Skeletal muscle satellite cell (primary cell): Measurements from ENCODE around the gene HSPA9.

Experiments used
- H3K27me3 ChIP-seq: 2 replicates; pipeline ENCODE4 v1.7.0; 2013; ENCODE audit warnings: low read length; ENCODE audit not compliant: control insufficient read depth, insufficient read depth
- H3K36me3 ChIP-seq: 2 replicates; pipeline ENCODE4 v1.7.0; 2013; ENCODE audit warnings: mild to moderate bottlenecking, control low read depth, low read length; ENCODE audit not compliant: insufficient read depth
- H3K4me1 ChIP-seq: 2 replicates; pipeline ENCODE4 v1.7.0; 2013; ENCODE audit warnings: low read length; ENCODE audit not compliant: control insufficient read depth, insufficient read depth
- H3K4me2 ChIP-seq: 2 replicates; pipeline ENCODE4 v1.7.0; 2013; ENCODE audit warnings: mild to moderate bottlenecking, low read length
- H3K4me3 ChIP-seq: 2 replicates; pipeline ENCODE4 v1.7.0; 2013; ENCODE audit warnings: low read length
- H3K9ac ChIP-seq: 2 replicates; pipeline ENCODE4 v1.7.0; 2013; ENCODE audit warnings: mild to moderate bottlenecking, low read depth, low read length, moderate library complexity
- H3K9me3 ChIP-seq: replicated peaks from 2 replicates; pipeline ENCODE4 v1.7.0; 2013; ENCODE audit warnings: mild to moderate bottlenecking, control low read depth, low read length

Gene HSPA9

DNA sequence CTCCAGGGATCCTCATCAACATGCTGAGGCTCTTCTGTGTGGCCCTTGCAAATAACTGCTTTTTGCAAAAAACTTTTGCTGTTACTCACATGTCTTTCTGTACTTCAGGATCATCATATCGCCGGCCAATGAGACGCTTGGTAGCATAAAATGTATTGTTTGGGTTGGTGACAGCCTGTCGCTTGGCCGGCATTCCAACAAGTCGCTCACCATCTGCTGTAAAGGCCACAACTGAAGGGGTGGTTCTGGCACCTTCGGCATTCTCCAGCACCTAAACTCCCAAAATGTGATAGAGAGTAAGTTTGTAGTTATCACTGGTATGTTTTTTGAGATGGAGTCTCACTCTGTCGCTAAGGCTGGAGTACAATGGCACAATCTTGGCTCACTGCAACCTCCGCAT, 4.3 kb downstream of the HSPA9 start:
- Histone ChIP-seq H3K9me3 (no peaks in the 10 kb centered on the region), H3K9ac (no peak overlapping the region), H3K27me3 (no peaks in the 10 kb centered on the region), H3K36me3 (peaks cover 79% of the 10 kb centered on the region), H3K4me2 (no peak overlapping the region), H3K4me3 (no peak overlapping the region), H3K4me1 (peaks cover 8% of the 10 kb centered on the region)

DNA sequence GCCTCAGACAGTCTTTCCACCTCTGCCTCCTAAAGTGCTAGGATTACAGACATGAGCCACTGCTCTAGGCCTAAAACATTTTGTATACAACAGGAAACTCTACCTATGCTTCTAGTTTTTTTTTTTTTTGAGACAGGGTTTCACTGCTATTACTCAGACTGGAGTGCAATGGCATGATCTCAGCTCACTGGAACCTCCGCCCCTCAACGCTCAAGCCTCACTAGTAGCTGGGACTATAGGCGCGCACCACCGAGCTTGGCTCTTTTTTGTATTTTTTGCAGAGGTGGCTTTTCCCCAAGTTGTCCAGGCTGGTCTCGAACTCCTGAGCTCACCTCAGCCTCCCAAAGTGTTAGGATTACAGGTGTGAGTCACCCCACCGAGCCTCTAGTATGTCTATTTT, 5.4 kb downstream of the HSPA9 start:
- H3K4me1 ChIP-seq: peaks cover 7% of the 10 kb centered on the region
- H3K27me3 ChIP-seq: no peaks in the 10 kb centered on the region
- no peaks in the 10 kb centered on the region for H3K9me3 ChIP-seq
- no peak overlapping the region for H3K4me3 ChIP-seq
- no peak overlapping the region for H3K9ac ChIP-seq
- H3K36me3 ChIP-seq: peaks cover 90% of the 10 kb centered on the region
- H3K4me2 ChIP-seq: no peak overlapping the region

DNA sequence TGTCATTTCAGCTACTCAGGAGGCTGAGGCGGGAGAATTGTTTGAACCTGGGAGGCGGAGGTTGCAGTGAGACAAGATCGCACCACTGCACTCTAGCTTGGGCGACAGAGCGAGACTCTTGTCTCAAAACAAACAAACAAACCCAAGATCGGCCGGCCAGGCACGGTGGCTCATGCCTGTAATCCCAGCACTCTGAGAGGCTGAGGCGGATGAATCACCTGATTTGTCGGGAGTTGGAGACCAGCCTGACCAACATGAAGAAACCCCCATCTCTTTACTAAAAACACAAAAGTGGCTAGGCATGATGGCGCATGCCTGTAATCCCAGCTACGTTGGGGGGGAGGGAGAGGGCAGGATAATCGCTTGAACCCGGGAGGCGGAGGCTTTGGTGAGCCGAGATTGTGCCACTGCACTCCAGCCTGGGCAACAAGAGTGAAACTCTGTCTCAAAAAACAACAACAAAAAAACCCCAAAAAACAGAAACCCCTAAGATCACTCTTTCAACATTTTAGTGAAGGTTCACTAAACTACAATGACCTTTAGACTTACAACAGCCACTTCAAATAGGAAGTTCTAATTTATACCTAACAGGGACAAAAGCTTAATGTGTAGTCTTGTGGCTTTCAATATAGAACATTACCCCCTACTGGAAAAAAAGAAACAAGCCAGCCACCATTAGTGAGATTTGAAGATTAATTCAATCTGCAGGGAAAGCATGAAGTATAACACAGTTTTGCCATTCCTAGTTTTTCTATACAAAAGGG, 7.0 kb downstream of the HSPA9 start:
- H3K27me3 ChIP-seq: no peaks in the 10 kb centered on the region
- H3K4me1 ChIP-seq: peaks cover 2% of the 10 kb centered on the region
- H3K9me3 ChIP-seq: no peaks in the 10 kb centered on the region
- no peak overlapping the region for H3K4me2 ChIP-seq
- peaks cover 99% of the 10 kb centered on the region for H3K36me3 ChIP-seq
- no peak overlapping the region for H3K9ac ChIP-seq
- H3K4me3 ChIP-seq: no peak overlapping the region

DNA sequence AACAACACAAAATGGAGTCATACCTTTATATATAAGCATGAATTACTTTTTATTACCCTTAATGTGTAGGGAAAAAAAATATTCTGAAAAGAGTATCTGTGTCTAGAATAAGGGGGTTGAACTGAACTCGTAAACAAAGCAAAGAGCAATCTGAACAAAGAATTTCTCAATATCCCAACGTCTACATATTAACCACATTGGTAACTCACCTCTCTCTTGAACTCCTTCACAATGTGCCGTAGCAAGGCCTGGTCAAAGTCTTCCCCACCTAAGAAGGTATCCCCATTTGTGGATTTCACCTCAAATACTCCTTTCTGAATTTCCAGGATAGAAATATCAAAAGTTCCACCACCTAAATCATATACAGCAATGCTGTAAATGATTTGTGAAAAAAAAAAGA, 8.4 kb downstream of the HSPA9 start:
- Histone ChIP-seq H3K4me1 (no peaks in the 10 kb centered on the region), H3K9me3 (no peaks in the 10 kb centered on the region), H3K27me3 (no peaks in the 10 kb centered on the region), H3K4me3 (no peak overlapping the region), H3K9ac (no peak overlapping the region), H3K36me3 (peaks cover 93% of the 10 kb centered on the region), H3K4me2 (no peak overlapping the region)

DNA sequence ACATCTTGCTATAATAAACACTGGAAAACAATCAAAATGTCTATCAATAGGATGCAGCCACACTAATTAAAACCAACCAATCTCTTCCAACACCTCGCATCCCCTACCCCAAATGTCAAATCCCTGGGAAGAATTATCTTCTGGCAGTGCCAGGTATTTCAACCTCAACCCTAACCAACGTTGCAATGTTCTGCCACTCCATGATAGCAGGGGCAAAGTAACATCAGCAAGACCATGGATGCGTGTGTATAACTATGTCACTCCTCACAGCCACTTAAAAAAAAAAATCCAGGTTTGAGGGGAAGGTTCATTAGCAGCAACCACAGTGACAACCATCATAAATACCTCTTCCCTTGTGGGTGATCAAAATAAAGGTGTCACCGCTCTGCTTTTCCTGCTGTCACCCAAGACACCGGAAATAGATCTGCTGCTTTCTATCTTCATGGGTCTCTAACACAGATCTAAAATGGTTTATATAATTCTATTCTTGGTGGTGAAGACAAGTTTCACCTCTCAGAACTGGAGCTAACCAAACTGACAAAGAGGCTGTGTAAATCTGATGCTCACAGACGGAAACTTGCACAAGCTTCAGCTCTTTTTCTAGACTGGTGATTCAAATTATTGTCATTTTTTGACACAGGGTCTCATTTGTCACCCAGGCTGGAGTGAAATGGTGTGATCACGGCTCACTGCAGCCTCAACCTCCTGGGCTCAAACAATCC, 9.9 kb downstream of the HSPA9 start:
- Histone ChIP-seq H3K4me3 (no peak overlapping the region), H3K4me2 (no peak overlapping the region), H3K36me3 (peaks cover 92% of the 10 kb centered on the region)

DNA sequence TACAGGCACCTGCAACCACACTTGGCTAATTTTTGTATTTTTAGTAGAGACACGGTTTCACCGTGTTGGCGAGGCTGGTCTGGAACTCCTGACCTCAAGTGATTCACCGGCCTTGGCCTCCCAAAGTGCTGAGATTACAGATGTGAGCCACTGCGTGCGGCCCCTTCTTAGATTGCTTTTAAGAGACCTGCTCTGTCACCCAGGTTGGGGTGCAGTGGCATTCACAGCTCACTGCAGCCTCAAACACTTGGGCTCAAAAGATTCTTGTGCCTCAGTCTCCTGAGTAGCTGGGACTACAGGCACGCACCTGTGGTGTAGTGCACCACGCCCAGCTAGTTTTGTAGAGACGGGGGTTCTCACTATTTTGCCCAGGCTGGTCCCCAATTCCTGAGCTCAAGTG, 11.0 kb downstream of the HSPA9 start:
- no peak overlapping the region for H3K9ac ChIP-seq
- H3K4me1 ChIP-seq: no peaks in the 10 kb centered on the region
- peaks cover 92% of the 10 kb centered on the region for H3K36me3 ChIP-seq
- H3K27me3 ChIP-seq: no peaks in the 10 kb centered on the region
- H3K9me3 ChIP-seq: no peaks in the 10 kb centered on the region
- no peak overlapping the region for H3K4me2 ChIP-seq
- no peak overlapping the region for H3K4me3 ChIP-seq

More for the DNA sequence above, 9.9 kb downstream of the HSPA9 start:
- H3K4me1 ChIP-seq: no peaks in the 10 kb centered on the region
- no peak overlapping the region for H3K9ac ChIP-seq
- no peaks in the 10 kb centered on the region for H3K27me3 ChIP-seq
- no peaks in the 10 kb centered on the region for H3K9me3 ChIP-seq

DNA sequence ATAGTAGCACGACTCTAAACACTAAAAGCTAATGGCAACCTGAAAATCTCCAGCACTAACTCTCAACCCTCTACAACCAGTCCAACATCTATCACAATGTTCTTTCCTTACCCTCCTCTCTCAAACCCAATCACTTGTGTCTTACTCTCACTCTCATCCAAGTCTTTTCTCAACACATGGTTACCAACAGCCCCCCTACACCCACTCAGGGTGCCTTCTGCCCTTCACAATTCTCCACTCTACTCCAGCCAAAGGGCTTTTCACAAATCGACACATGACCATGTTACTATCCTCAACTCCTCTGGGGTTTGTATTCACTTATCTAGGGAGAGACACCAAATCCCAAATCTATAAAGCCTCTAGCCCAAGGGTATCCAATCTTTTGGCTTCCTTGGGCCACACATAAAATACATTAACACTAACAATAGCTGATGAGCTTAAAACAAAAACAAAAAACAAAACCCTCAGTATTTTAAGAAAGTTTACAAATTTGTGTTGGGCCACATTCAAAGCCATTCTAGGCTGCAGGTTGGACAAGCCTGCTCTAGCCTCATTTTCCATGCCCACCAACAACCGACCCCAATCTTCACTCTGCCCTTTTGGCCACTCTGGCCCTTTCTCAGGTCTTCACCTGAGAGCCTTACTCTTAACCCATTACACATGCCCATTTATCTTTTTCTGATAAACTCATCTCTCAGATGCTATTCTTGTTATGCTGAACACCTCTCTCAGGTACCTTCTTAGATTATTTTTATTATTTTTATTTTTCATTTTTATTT, 11.7 kb downstream of the HSPA9 start:
- H3K9ac ChIP-seq: no peak overlapping the region
- H3K4me1 ChIP-seq: no peaks in the 10 kb centered on the region
- peaks cover 92% of the 10 kb centered on the region for H3K36me3 ChIP-seq
- H3K4me2 ChIP-seq: no peak overlapping the region
- no peaks in the 10 kb centered on the region for H3K27me3 ChIP-seq
- H3K4me3 ChIP-seq: no peak overlapping the region
- H3K9me3 ChIP-seq: no peaks in the 10 kb centered on the region

DNA sequence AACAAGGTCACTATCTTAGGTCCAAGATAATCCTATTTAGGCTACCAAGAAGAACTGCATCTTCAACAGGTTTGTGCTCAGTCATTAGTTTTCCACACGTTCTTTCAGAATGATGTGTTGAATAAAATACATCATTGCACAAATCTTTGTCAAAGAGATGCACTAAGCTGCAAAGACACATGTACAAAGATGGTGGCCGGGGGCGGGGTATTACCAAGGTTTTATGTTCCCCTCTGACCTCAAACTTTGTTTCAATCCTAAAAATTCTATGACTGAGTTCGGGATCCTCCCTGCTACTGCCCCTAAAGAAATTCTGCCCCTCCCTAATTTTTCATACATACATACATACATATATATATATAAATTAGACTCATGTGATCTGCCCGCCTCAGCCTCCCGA, 14.2 kb downstream of the HSPA9 start:
- Histone ChIP-seq H3K4me3 (no peak overlapping the region), H3K36me3 (peaks cover 92% of the 10 kb centered on the region), H3K9ac (no peak overlapping the region), H3K4me2 (no peak overlapping the region), H3K9me3 (no peaks in the 10 kb centered on the region), H3K4me1 (no peaks in the 10 kb centered on the region), H3K27me3 (no peaks in the 10 kb centered on the region)

DNA sequence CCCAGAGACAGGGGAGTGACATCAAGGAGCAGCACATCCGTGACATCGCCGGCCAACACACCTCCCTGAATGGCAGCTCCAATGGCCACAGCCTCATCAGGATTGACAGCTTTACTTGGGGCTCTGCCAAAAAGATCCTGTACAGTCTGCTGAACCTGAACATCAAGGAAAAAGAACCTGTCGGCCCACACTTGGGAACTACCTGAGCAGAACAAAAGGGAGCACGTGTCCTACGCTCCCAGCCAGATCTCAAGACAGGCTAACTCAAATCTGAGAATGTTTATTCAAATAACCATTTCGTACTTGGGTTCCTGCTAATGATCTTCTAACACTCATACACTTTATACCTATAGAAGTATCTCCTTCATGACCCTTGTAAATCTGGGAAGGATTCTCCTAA, 15.3 kb downstream of the HSPA9 start:
- H3K9ac ChIP-seq: no peak overlapping the region
- H3K4me2 ChIP-seq: no peak overlapping the region
- H3K4me1 ChIP-seq: no peaks in the 10 kb centered on the region
- no peaks in the 10 kb centered on the region for H3K9me3 ChIP-seq
- peaks cover 91% of the 10 kb centered on the region for H3K36me3 ChIP-seq
- H3K27me3 ChIP-seq: no peaks in the 10 kb centered on the region
- no peak overlapping the region for H3K4me3 ChIP-seq

DNA sequence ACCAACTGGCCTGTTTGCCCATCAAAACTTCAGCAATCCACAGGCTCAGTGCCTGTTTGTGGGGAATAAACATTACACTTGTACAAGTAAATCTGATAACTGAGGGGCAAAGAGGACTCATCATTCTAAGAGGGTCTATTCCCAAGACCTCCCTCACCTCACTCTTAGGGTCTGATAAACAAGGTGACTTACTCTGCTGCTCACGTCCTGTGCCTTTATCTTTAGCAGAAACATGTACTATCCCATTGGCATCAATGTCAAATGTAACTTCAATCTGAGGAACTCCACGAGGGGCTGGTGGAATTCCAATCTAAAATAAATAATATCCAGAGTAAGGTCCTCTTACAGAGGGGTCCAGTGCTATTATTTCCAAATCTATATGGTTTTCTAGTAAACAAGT, 17.5 kb downstream of the HSPA9 start:
- H3K4me1 ChIP-seq: no peaks in the 10 kb centered on the region
- H3K9me3 ChIP-seq: no peaks in the 10 kb centered on the region
- H3K4me2 ChIP-seq: no peak overlapping the region
- H3K4me3 ChIP-seq: no peak overlapping the region
- no peaks in the 10 kb centered on the region for H3K27me3 ChIP-seq
- peaks cover 88% of the 10 kb centered on the region for H3K36me3 ChIP-seq
- no peak overlapping the region for H3K9ac ChIP-seq

DNA sequence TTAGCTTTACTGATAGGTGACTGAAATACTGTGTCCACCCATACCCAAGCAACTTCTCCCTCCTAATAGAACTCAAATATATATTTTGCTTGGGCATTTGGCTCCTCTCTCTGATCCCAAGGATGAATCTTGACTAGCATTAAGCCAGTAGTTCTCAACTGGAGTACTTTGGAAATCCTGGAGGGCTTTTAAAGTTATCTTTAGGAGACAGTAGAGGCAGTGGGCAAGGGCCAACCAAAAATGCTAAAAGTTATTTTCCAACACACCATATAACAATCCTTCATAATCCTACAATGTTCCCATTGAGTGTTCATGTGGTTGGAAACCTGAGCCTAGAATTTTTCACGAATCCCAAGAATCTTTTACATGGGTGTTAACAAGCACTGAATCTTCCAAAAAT, 21.1 kb downstream of the HSPA9 start:
- H3K27me3 ChIP-seq: no peaks in the 10 kb centered on the region
- H3K9ac ChIP-seq: no peak overlapping the region
- H3K36me3 ChIP-seq: peaks cover 67% of the 10 kb centered on the region
- no peak overlapping the region for H3K4me2 ChIP-seq
- H3K9me3 ChIP-seq: no peaks in the 10 kb centered on the region
- H3K4me3 ChIP-seq: no peak overlapping the region
- H3K4me1 ChIP-seq: no peaks in the 10 kb centered on the region
